Body of pancreas (tissue), 4 donors: ENCODE measurements around the gene CSTPP1. TPM values are rescaled to one million over a fixed set of nuclear protein-coding genes. Genes with fewer than 3 reads are reported as not detected.

ENCODE experiments used
- ATAC-seq: fragments of 150-250 bp; one replicate; pipeline ENCODE4 v1.9.1; 2016
- DNase-seq, 4 donors: peaks; one replicate each; pipeline ENCODE4 v3.0.0-alpha.2; 2019
- H3K27ac ChIP-seq, 4 donors: fragments of 200-600 bp; sonication (generic); 1 replicate in 3 of 4; 2 replicates in 1 of 4; pipeline versions ENCODE4 v1.5.1 to v1.6.1; 2016 to 2019; ENCODE audit warnings: mild to moderate bottlenecking in 1 of 4, mixed read lengths in 1 of 4, moderate library complexity in 1 of 4
- H3K27me3 ChIP-seq, 2 donors: fragments of 200-600 bp; sonication (generic); one replicate each; pipeline ENCODE4 v1.6.0; 2016; ENCODE audit warnings: mild to moderate bottlenecking in 1 of 2
- H3K36me3 ChIP-seq, 2 donors: fragments of 200-600 bp; sonication (generic); replicated peaks in 1 of 2; 2 replicates each; pipeline ENCODE4 v1.5.1; 2016; ENCODE audit warnings: low read depth in 2 of 2; ENCODE audit not compliant: insufficient read depth in 1 of 2
- H3K4me1 ChIP-seq: fragments of 200-600 bp; sonication (generic); one replicate; pipeline ENCODE4 v1.6.0; 2016
- H3K4me3 ChIP-seq, 2 donors: fragments of 200-600 bp; sonication (generic); 1 replicate in 1 of 2; 2 replicates in 1 of 2; pipeline ENCODE4 v1.5.1; 2016 to 2019
- H3K9me3 ChIP-seq, 3 donors: fragments of 200-600 bp; sonication (generic); 1 replicate in 2 of 3; 2 replicates in 1 of 3; pipeline ENCODE4 v1.5.1; 2016
- CTCF ChIP-seq, 7 experiments: fragments of 450-650 bp in 4 of 7; fragments of 200-600 bp in 3 of 7; sonication (generic) in 3 of 7; IDR thresholded peaks; one replicate each; pipeline ENCODE4 v1.5.1; 2016 to 2019; ENCODE audit warnings: antibody characterized with exemption in 7 of 7
- POLR2A ChIP-seq, 3 donors: fragments of 450-650 bp; IDR thresholded peaks; one replicate each; pipeline ENCODE4 v1.6.1; 2016; ENCODE audit warnings: antibody characterized with exemption in 3 of 3, mild to moderate bottlenecking in 2 of 3
- WGBS, 2 donors: methylation state at CpG; one replicate each; pipeline ENCODE4 v1.1.5; 2017; 5-methylcytosine and 5-hydroxymethylcytosine counted together
- intact Hi-C: fragments of 100-400 bp; cut with DNase I; formaldehyde crosslinking; loops from one replicate; pipeline ENCODE4 v1.15.1; 2023
- total RNA-seq, 2 donors: library from RNA; depleted of rRNA; stranded (reverse); fragments of >200 nt; gene quantifications; one replicate each; pipeline ENCODE4 v1.1.0, GENCODE V29; 2016

CSTPP1 gene
- total RNA-seq, 2 donors from 2014 or later: 11.2 to 13.2 TPM

DNA sequence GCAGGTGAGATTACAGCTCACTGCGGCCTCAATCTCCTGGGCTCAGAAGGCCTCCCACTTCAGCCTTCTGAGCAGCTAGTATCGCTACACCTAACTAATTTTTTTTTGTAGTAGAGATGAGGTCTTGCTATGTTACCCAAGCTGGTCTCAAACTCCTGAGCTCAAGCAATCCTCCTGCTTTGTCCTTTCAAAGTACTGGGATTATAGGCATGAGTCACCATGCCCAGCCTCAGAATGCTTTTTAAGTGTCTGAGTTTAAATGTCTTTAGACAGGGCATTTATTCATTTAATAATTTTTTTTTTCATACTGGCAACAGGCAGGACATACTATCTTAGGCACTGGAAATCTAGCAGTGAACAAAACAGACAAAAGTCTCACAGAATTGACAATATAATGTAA lies 45.9 kb upstream of the CSTPP1 start:
- no peak overlapping the region for H3K27ac ChIP-seq
- peaks cover 5 to 6% of the 10 kb centered on the region in 2 donors for H3K36me3 ChIP-seq
- TF ChIP-seq CTCF (IDR thresholded peaks at IDR 0.05) (no peak), POLR2A (IDR thresholded peaks at IDR 0.05) (no peak)
- H3K4me3 ChIP-seq: no peak overlapping the region
- H3K4me1 ChIP-seq: peaks cover 1% of the 10 kb centered on the region
- intact Hi-C loops: no loop called here
- no peaks in the 10 kb centered on the region for H3K27me3 ChIP-seq
- DNase-seq (no peak), ATAC-seq (no peak)
- WGBS, 2 donors: 94 to 95% methylated on average over 2 of the region's 2 CpGs
- H3K9me3 ChIP-seq: no peaks in the 10 kb centered on the region

DNA sequence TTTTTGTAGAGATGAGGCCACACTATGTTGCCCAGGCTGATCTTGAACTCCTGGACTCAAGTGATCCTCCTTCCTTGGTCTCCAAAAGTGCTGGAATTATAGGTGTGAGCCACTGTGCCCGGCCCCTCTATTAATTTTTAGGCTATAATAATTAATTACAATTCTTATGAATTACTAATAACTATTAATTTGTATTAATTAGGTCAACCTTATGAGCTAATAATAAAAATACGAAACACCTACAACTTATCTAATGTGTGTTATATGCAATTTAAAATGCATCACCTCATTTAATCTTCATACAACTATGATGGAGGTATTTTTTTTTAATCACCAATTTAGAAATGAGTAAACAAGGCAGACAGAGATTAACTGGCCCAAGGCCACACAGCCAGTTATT lies 44.5 kb upstream of the CSTPP1 start:
- Histone ChIP-seq H3K9me3 (no peaks in the 10 kb centered on the region), H3K4me3 (no peak overlapping the region), H3K27me3 (no peaks in the 10 kb centered on the region), H3K4me1 (peaks cover 4% of the 10 kb centered on the region), H3K27ac (no peak overlapping the region), H3K36me3 (peaks cover 0 to 5% of the 10 kb centered on the region in 2 donors)
- intact Hi-C loops: no loop called here
- no peak for ATAC-seq
- DNase-seq: no peak
- WGBS, 2 donors: 78 to 91% methylated on average over 2 of the region's 2 CpGs
- TF ChIP-seq POLR2A (IDR thresholded peaks at IDR 0.05) (no peak), CTCF (IDR thresholded peaks at IDR 0.05) (no peak)

GRCh38 chr11:46892838-46893237 lies 43.7 kb upstream of the CSTPP1 start:
- Histone ChIP-seq H3K36me3 (peaks cover 0 to 5% of the 10 kb centered on the region in 2 donors), H3K27ac (no peak overlapping the region), H3K27me3 (no peaks in the 10 kb centered on the region), H3K4me1 (peaks cover 4% of the 10 kb centered on the region), H3K4me3 (no peak overlapping the region), H3K9me3 (no peaks in the 10 kb centered on the region)
- 87 to 89% methylated on average over 6 to 9 of the region's 9 CpGs for WGBS, 2 donors
- intact Hi-C loops: no loop called here
- DNase-seq (no peak), ATAC-seq (no peak)
- TF ChIP-seq POLR2A (IDR thresholded peaks at IDR 0.05): no peak
- TF ChIP-seq CTCF (IDR thresholded peaks at IDR 0.05): no peak

- H3K27ac ChIP-seq: no peak overlapping the region
- no peak for TF ChIP-seq POLR2A (IDR thresholded peaks at IDR 0.05)
- TF ChIP-seq CTCF (IDR thresholded peaks at IDR 0.05): no peak
- no peak overlapping the region for H3K4me3 ChIP-seq
- H3K36me3 ChIP-seq: peaks cover 2 to 5% of the 10 kb centered on the region in 2 donors
- peaks cover 4% of the 10 kb centered on the region for H3K4me1 ChIP-seq
- 83 to 91% methylated on average over 8 to 16 of the region's 16 CpGs for WGBS, 2 donors
- DNase-seq: no peak
- ATAC-seq: no peak
- intact Hi-C loops: no loop called here
- no peaks in the 10 kb centered on the region for H3K9me3 ChIP-seq
- H3K27me3 ChIP-seq: no peaks in the 10 kb centered on the region
These were observed 42.1 kb upstream of the CSTPP1 start for GRCh38 chr11:46894506-46894905.

DNA sequence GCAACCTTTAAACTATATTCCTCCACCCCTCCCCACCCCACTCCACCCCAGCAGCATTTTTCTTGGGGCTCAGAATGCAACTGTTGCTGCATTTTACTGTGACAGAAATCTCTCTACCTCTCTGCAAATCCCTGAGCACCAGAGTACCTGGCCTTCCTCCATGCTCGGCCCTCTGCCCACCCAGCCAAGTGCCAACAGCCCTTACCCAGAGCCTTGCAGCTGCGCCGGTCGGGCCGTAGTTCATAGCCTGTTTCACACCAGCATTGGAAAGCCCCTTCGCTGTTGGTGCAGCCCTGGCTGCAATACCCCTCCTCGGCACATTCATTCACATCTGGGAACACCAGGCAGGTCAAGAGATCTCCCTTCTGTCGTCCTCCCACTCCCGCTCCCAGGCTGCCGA lies 41.6 kb upstream of the CSTPP1 start:
- 92 to 95% methylated on average over 6 to 10 of the region's 10 CpGs for WGBS, 2 donors
- DNase-seq (no peak), ATAC-seq (no peak)
- peaks cover 4% of the 10 kb centered on the region for H3K4me1 ChIP-seq
- no peaks in the 10 kb centered on the region for H3K27me3 ChIP-seq
- no peaks in the 10 kb centered on the region for H3K9me3 ChIP-seq
- H3K4me3 ChIP-seq: no peak overlapping the region
- peaks cover 2 to 5% of the 10 kb centered on the region in 2 donors for H3K36me3 ChIP-seq
- TF ChIP-seq CTCF (IDR thresholded peaks at IDR 0.05) (no peak), POLR2A (IDR thresholded peaks at IDR 0.05) (no peak)
- no peak overlapping the region for H3K27ac ChIP-seq
- intact Hi-C loops: no loop called here
